DND-41 (cell line): ENCODE data around the gene ARL6.

ENCODE experiments used
- EZH2 ChIP-seq: IDR thresholded peaks from 3 replicates; pipeline ENCODE4 v1.6.1; 2012; ENCODE audit warnings: borderline replicate concordance, low read depth, mild to moderate bottlenecking, moderate library complexity, low read length, inconsistent platforms; ENCODE audit not compliant: severe bottlenecking
- TF ChIP-seq, protein P1 (sequence below): IDR thresholded peaks from 2 replicates; pipeline ENCODE4 v1.5.1; 2012; ENCODE audit warnings: borderline replicate concordance, low read length, moderate library complexity, mild to moderate bottlenecking; ENCODE audit not compliant: poor library complexity, severe bottlenecking; ENCODE audit errors: extremely low read depth

DNA sequence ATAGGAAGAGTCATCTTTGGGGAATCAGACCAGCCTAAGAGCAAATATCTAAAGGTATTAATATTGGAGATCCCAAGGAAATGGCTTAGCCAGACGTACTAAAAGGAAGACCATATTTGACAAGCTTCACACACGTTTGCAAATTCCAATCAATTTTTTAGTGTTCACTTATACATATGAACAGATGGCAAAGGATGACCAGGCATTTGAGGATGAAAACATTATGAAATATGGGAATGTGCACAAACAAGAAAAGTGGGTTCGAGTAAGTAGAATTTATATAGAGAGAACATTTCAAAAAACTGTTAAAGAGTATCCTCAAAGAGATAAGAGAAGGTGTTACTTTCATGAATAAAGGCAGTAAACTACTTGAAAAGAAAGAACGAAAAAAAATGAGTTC is 31.4 kb downstream of the ARL6 start:
- TF ChIP-seq, protein P1, sequence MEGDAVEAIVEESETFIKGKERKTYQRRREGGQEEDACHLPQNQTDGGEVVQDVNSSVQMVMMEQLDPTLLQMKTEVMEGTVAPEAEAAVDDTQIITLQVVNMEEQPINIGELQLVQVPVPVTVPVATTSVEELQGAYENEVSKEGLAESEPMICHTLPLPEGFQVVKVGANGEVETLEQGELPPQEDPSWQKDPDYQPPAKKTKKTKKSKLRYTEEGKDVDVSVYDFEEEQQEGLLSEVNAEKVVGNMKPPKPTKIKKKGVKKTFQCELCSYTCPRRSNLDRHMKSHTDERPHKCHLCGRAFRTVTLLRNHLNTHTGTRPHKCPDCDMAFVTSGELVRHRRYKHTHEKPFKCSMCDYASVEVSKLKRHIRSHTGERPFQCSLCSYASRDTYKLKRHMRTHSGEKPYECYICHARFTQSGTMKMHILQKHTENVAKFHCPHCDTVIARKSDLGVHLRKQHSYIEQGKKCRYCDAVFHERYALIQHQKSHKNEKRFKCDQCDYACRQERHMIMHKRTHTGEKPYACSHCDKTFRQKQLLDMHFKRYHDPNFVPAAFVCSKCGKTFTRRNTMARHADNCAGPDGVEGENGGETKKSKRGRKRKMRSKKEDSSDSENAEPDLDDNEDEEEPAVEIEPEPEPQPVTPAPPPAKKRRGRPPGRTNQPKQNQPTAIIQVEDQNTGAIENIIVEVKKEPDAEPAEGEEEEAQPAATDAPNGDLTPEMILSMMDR, result no peak
- no peak for TF ChIP-seq EZH2
